H1 (cell line): Measurements from ENCODE around the gene GMPR. TPM values are rescaled to one million over a fixed set of nuclear protein-coding genes. Genes with fewer than 3 reads are reported as not detected.

ENCODE experiments used
- CTCF ChIA-PET: fragments of 300-600 bp; sonication (Branson Sonifier 250); formaldehyde crosslinking; loops from one replicate; lab custom pipeline; 2021; ENCODE audit not compliant: partially characterized antibody; lab: Charles Lee
- POLR2A ChIA-PET: fragments of 300-600 bp; sonication (Branson Sonifier 250); formaldehyde crosslinking; loops from one replicate; lab custom pipeline; 2021; ENCODE audit warnings: inconsistent platforms; ENCODE audit not compliant: partially characterized antibody; lab: Charles Lee
- DNase-seq, 2 experiments: peaks; one replicate each; pipeline versions ENCODE4 v3.0.0 to v3.0.0-alpha.2; 2010 to 2022; ENCODE audit warnings: low spot score in 2 of 2, low read depth in 1 of 2, mixed read lengths in 1 of 2
- FAIRE-seq: peaks from 2 replicates; lab custom pipeline; 2011; peaks lifted over from hg19 to GRCh38; lab: Jason Lieb, UNC
- H2AFZ ChIP-seq: 2 replicates; pipeline ENCODE4 v1.8.1; 2012; ENCODE audit warnings: low read length, inconsistent platforms
- H2AK5ac ChIP-seq: 2 replicates; pipeline ENCODE4 v1.6.1; 2013; ENCODE audit warnings: low read depth, low read length
- H2BK120ac ChIP-seq: replicated peaks from 2 replicates; pipeline ENCODE3; 2013; ENCODE audit warnings: low read depth, low read length, inconsistent platforms
- H2BK12ac ChIP-seq: 2 replicates; pipeline ENCODE4 v1.6.1; 2013; ENCODE audit warnings: low read depth, low read length
- H2BK15ac ChIP-seq: 2 replicates; pipeline ENCODE4 v1.6.1; 2013; ENCODE audit warnings: low read length
- H2BK20ac ChIP-seq: 2 replicates; pipeline ENCODE4 v1.6.1; 2013; ENCODE audit warnings: low read length
- H2BK5ac ChIP-seq: 2 replicates; pipeline ENCODE4 v1.6.1; 2013; ENCODE audit warnings: low read depth, low read length
- H3K14ac ChIP-seq: 2 replicates; pipeline ENCODE4 v1.6.1; 2013; ENCODE audit warnings: inconsistent platforms; ENCODE audit not compliant: insufficient read length
- H3K18ac ChIP-seq: 2 replicates; pipeline ENCODE4 v1.6.1; 2013; ENCODE audit warnings: low read length; ENCODE audit errors: extremely low read depth
- H3K23ac ChIP-seq: 2 replicates; pipeline ENCODE4 v1.6.1; 2013; ENCODE audit warnings: inconsistent platforms; ENCODE audit not compliant: insufficient read length
- H3K23me2 ChIP-seq: 2 replicates; pipeline ENCODE4 v1.6.1; 2013; ENCODE audit warnings: low read depth, low read length
- H3K27ac ChIP-seq: 2 replicates; pipeline ENCODE4 v1.6.1; 2011; ENCODE audit warnings: low read depth, low read length, inconsistent platforms
- H3K27me3 ChIP-seq, 4 experiments: replicated peaks in 1 of 4; 1 replicate in 1 of 4; 2 replicates in 3 of 4; pipeline versions ENCODE4 v1.6.1 to v1.8.1; 2011 to 2013; ENCODE audit warnings: low read length in 3 of 4, mild to moderate bottlenecking in 3 of 4, inconsistent platforms in 2 of 4, mixed read lengths in 2 of 4, moderate library complexity in 1 of 4; ENCODE audit not compliant: control insufficient read depth in 3 of 4, insufficient read depth in 3 of 4; ENCODE audit errors: extremely low read depth in 1 of 4
- H3K36me3 ChIP-seq, 4 experiments: 2 replicates each; pipeline versions ENCODE4 v1.6.1 to v1.8.1; 2011 to 2013; ENCODE audit warnings: mild to moderate bottlenecking in 4 of 4, low read length in 3 of 4, moderate library complexity in 2 of 4, control low read depth in 1 of 4, inconsistent platforms in 1 of 4; ENCODE audit not compliant: insufficient read depth in 4 of 4, control insufficient read depth in 2 of 4
- H3K4ac ChIP-seq: replicated peaks from 2 replicates; pipeline ENCODE3; 2013; ENCODE audit warnings: low read length, low read depth, mixed read lengths, inconsistent platforms; ENCODE audit not compliant: insufficient read length
- H3K4me1 ChIP-seq, 4 experiments: replicated peaks in 1 of 4; 1 replicate in 1 of 4; 2 replicates in 3 of 4; pipeline versions ENCODE4 v1.6.1 to v1.8.1; 2011 to 2013; ENCODE audit warnings: low read length in 3 of 4, inconsistent platforms in 2 of 4, mixed read lengths in 1 of 4; ENCODE audit not compliant: insufficient read depth in 4 of 4, control insufficient read depth in 3 of 4
- H3K4me2 ChIP-seq, 2 experiments: 2 replicates each; pipeline versions ENCODE4 v1.6.1 to v1.8.1; 2011 to 2013; ENCODE audit warnings: low read depth in 2 of 2, low read length in 2 of 2, control low read depth in 1 of 2, inconsistent platforms in 1 of 2, mild to moderate bottlenecking in 1 of 2; ENCODE audit not compliant: insufficient read depth in 1 of 2
- H3K4me3 ChIP-seq, 4 experiments: fragments of 200-600, 300-600 bp in 1 of 4; sonication (generic), shearing (Covaris generic), sonication (Bioruptor Twin) in 1 of 4; 2 replicates each; pipeline versions ENCODE4 v1.5.1 to v1.8.1; 2011 to 2016; ENCODE audit warnings: low read length in 4 of 4, low read depth in 3 of 4, control low read depth in 2 of 4, inconsistent platforms in 2 of 4, mild to moderate bottlenecking in 2 of 4, mixed read lengths in 1 of 4, moderate library complexity in 1 of 4; ENCODE audit not compliant: insufficient read depth in 2 of 4; ENCODE audit errors: extremely low read depth in 1 of 4
- H3K56ac ChIP-seq: replicated peaks from 2 replicates; pipeline ENCODE3; 2013; ENCODE audit warnings: low read depth, mild to moderate bottlenecking, mixed read lengths, low read length, inconsistent platforms; ENCODE audit not compliant: insufficient read length
- H3K79me1 ChIP-seq: 2 replicates; pipeline ENCODE4 v1.6.1; 2013; ENCODE audit warnings: low read depth, low read length, control low read depth
- H3K79me2 ChIP-seq, 2 experiments: 2 replicates each; pipeline versions ENCODE4 v1.6.1 to v1.8.1; 2012 to 2013; ENCODE audit warnings: low read length in 2 of 2, mild to moderate bottlenecking in 2 of 2, inconsistent platforms in 1 of 2; ENCODE audit not compliant: insufficient read depth in 2 of 2, control insufficient read depth in 1 of 2
- H3K9ac ChIP-seq, 4 experiments: replicated peaks in 1 of 4; 1 replicate in 1 of 4; 2 replicates in 3 of 4; pipeline versions ENCODE4 v1.6.1 to v1.8.1; 2011 to 2013; ENCODE audit warnings: low read depth in 3 of 4, low read length in 3 of 4, control low read depth in 2 of 4, mild to moderate bottlenecking in 2 of 4, moderate library complexity in 2 of 4, inconsistent platforms in 1 of 4; ENCODE audit errors: extremely low read depth in 1 of 4
- H3K9me3 ChIP-seq, 2 experiments: 2 replicates each; pipeline versions ENCODE4 v1.6.1 to v1.8.1; 2012 to 2013; ENCODE audit warnings: mild to moderate bottlenecking in 2 of 2, moderate library complexity in 2 of 2, control low read depth in 1 of 2, inconsistent platforms in 1 of 2, low read depth in 1 of 2, low read length in 1 of 2, mixed read lengths in 1 of 2; ENCODE audit not compliant: insufficient read depth in 2 of 2
- H4K20me1 ChIP-seq, 2 experiments: replicated peaks in 1 of 2; 2 replicates each; pipeline versions ENCODE3 to v1.8.1; 2011 to 2013; ENCODE audit warnings: inconsistent platforms in 2 of 2, low read length in 2 of 2, mild to moderate bottlenecking in 1 of 2; ENCODE audit not compliant: insufficient read depth in 2 of 2, control insufficient read depth in 1 of 2
- H4K5ac ChIP-seq: 2 replicates; pipeline ENCODE4 v1.6.1; 2013; ENCODE audit warnings: low read length, low read depth, mixed read lengths, inconsistent platforms; ENCODE audit not compliant: insufficient read length
- H4K8ac ChIP-seq: 2 replicates; pipeline ENCODE4 v1.8.0; 2013; ENCODE audit warnings: mild to moderate bottlenecking, moderate library complexity, low read length, inconsistent platforms; ENCODE audit not compliant: insufficient read depth; ENCODE audit errors: extremely low read depth
- H4K91ac ChIP-seq: replicated peaks from 2 replicates; pipeline ENCODE3; 2013; ENCODE audit warnings: low read length, mixed read lengths, inconsistent platforms; ENCODE audit not compliant: insufficient read length
- CTBP2 ChIP-seq: IDR thresholded peaks from 2 replicates; pipeline ENCODE4 v1.7.0; 2011; ENCODE audit warnings: borderline replicate concordance, mild to moderate bottlenecking, moderate library complexity, mixed read lengths, low read length; ENCODE audit not compliant: insufficient read depth, insufficient read length
- WGBS, 2 experiments: shearing (Covaris generic) in 1 of 2; methylation state at CpG; one replicate each; pipeline versions ENCODE4 v1.1.6 to v1.1.7; 2013 to 2015; ENCODE audit warnings: low lambda C conversion rate in 2 of 2, mixed read lengths in 2 of 2, inconsistent platforms in 1 of 2, low coverage in 1 of 2, missing lambda C conversion rate in 1 of 2; ENCODE audit not compliant: insufficient replicate concordance in 2 of 2, insufficient coverage in 1 of 2, insufficient read length in 1 of 2; ENCODE audit errors: extremely low coverage in 1 of 2, missing lambda C conversion rate in 1 of 2; 5-methylcytosine and 5-hydroxymethylcytosine counted together
- polyA plus RNA-seq, 7 experiments: library from polyadenylated mRNA; depleted of rRNA in 3 of 7; stranded (reverse) in 5 of 7; unstranded in 2 of 7; fragments of >200 nt in 5 of 7; fragments of 200-250 nt in 2 of 7; gene quantifications; 1 replicate in 5 of 7; 2 replicates in 1 of 7; 4 replicates in 1 of 7; pipeline versions ENCODE4 v1.2.1 to v1.2.3, GENCODE V29; 2011 to 2013; ENCODE audit warnings: missing spikeins in 2 of 7, mixed read lengths in 2 of 7
- total RNA-seq: library from RNA; stranded (reverse); fragmentation: NEBNext Ultra II Directional; extraction: Animal tissue kit (Norgen Biotek cat#: 25700); gene quantifications from 2 replicates; pipeline ENCODE4 v1.2.1, GENCODE V29; 2021
- TF ChIP-seq, protein P1 (sequence below), 3 experiments: IDR thresholded peaks; 1 replicate in 2 of 3; 2 replicates in 1 of 3; pipeline versions ENCODE4 v1.5.1 to v1.6.1; 2011; ENCODE audit warnings: low read length in 3 of 3, mild to moderate bottlenecking in 3 of 3, inconsistent platforms in 2 of 3, low read depth in 1 of 3, moderate library complexity in 1 of 3; ENCODE audit not compliant: insufficient read depth in 1 of 3; ENCODE audit errors: control extremely low read depth in 1 of 3

Gene GMPR
- total and polyA plus RNA-seq, 2 of the 8 experiments (the other 6 are each of a cell fraction or from before 2014, with no cell fraction given) = 0.99 to 1.2 TPM

DNA sequence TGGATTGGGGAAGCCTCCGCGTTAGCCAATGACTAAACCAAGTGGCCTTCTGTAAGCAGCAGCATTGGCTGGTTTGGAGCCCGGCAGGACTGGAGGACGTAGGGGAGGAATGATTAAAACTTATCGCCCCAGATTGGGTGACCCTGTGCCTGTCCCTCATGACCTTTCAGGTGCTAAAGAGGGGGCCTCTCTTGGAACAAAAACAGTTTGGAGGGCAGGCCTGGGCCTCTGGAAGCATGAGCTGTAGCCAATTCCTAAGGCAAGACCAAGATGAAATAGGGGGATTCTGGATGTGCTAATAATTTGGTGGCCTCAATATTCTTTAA lies 1.4 kb downstream of the GMPR start:
- H2AK5ac ChIP-seq = no peak overlapping the region
- no peak overlapping the region for H4K5ac ChIP-seq
- H4K91ac ChIP-seq = no peak overlapping the region
- H4K20me1 ChIP-seq = no peaks in the 10 kb centered on the region
- H3K4me1 ChIP-seq = peaks cover 0 to 6% (median 3%) of the 10 kb centered on the region in 4 experiments; a peak in 4 of 7 replicates
- no peak overlapping the region for H3K14ac ChIP-seq
- DNase-seq = no peak
- H3K27ac ChIP-seq = no peak overlapping the region
- H2BK12ac ChIP-seq = no peak overlapping the region
- no peaks in the 10 kb centered on the region for H3K79me2 ChIP-seq
- H3K23ac ChIP-seq = no peak overlapping the region
- no peak overlapping the region for H3K18ac ChIP-seq
- no peaks in the 10 kb centered on the region for H3K79me1 ChIP-seq
- H2BK5ac ChIP-seq = no peak overlapping the region
- H3K4me2 ChIP-seq = peak overlapping the region; percentile 83 to 97; a peak in 3 of 4 replicates
- H2BK20ac ChIP-seq = no peak overlapping the region
- H2BK15ac ChIP-seq = no peak overlapping the region
- peaks cover 11% of the 10 kb centered on the region for H3K23me2 ChIP-seq
- no peaks in the 10 kb centered on the region for H3K9me3 ChIP-seq
- FAIRE-seq = peak; percentile 69
- CTCF ChIA-PET = interaction anchor here (0.5 to 9.0 kb wide), 13 partner anchors 10 to 638 kb away, joined by 3 to 57 read pairs (median 4); no protein-coding TSS in a partner anchor
- H3K4me3 ChIP-seq = peak overlapping the region in 1 of 4 experiments; percentile 67; a peak in 1 of 8 replicates
- H3K9ac ChIP-seq = no peak overlapping the region
- no peak overlapping the region for H2AFZ ChIP-seq
- H2BK120ac ChIP-seq = no peak overlapping the region
- H3K27me3 ChIP-seq = peaks cover 12 to 36% (median 31%) of the 10 kb centered on the region in 4 experiments
- POLR2A ChIA-PET = no interaction called here
- TF ChIP-seq, protein P1, sequence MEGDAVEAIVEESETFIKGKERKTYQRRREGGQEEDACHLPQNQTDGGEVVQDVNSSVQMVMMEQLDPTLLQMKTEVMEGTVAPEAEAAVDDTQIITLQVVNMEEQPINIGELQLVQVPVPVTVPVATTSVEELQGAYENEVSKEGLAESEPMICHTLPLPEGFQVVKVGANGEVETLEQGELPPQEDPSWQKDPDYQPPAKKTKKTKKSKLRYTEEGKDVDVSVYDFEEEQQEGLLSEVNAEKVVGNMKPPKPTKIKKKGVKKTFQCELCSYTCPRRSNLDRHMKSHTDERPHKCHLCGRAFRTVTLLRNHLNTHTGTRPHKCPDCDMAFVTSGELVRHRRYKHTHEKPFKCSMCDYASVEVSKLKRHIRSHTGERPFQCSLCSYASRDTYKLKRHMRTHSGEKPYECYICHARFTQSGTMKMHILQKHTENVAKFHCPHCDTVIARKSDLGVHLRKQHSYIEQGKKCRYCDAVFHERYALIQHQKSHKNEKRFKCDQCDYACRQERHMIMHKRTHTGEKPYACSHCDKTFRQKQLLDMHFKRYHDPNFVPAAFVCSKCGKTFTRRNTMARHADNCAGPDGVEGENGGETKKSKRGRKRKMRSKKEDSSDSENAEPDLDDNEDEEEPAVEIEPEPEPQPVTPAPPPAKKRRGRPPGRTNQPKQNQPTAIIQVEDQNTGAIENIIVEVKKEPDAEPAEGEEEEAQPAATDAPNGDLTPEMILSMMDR (IDR thresholded peaks at IDR 0.05; ENCODE audit: control extremely low read depth in 1 of 3, insufficient read depth in 1 of 3, low read depth in 1 of 3, low read length in 3 of 3) = peak in 1 of 3 experiments; percentile 49; a peak in 1 of 4 replicates
- no peak for TF ChIP-seq CTBP2
- TF ChIP-seq, all 59 proteins: peak for 1
- WGBS, 2 experiments = 35% methylated on average over 5 of the region's 5 CpGs; no CpG with 5 or more reads in 1 of the 2 experiments
- Histone ChIP-seq H3K4ac (no peak overlapping the region), H3K56ac (no peak overlapping the region), H4K8ac (peak overlapping the region; percentile 38), H3K36me3 (no peaks in the 10 kb centered on the region)
